ENCODE data around the gene ODAPH.
"Not testable (repeated sequence)": the region's sequence is repeated elsewhere in the genome, so short reads cannot be mapped to it uniquely, and the experiment has no call there.

DNA sequence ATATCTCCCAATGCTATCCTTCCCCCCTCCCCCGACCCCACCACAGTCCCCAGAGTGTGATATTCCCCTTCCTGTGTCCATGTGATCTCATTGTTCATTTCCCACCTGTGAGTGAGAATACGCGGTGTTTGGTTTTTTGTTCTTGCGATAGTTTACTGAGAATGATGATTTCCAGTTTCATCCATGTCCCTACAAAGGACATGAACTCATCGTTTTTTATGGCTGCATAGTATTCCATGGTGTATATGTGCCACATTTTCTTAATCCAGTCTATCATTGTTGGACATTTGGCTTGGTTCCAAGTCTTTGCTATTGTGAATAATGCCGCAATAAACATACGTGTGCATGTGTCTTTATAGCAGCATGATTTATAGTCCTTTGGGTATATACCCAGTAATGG lies 36.4 kb upstream of the ODAPH start:
- TF ChIP-seq, protein P1, sequence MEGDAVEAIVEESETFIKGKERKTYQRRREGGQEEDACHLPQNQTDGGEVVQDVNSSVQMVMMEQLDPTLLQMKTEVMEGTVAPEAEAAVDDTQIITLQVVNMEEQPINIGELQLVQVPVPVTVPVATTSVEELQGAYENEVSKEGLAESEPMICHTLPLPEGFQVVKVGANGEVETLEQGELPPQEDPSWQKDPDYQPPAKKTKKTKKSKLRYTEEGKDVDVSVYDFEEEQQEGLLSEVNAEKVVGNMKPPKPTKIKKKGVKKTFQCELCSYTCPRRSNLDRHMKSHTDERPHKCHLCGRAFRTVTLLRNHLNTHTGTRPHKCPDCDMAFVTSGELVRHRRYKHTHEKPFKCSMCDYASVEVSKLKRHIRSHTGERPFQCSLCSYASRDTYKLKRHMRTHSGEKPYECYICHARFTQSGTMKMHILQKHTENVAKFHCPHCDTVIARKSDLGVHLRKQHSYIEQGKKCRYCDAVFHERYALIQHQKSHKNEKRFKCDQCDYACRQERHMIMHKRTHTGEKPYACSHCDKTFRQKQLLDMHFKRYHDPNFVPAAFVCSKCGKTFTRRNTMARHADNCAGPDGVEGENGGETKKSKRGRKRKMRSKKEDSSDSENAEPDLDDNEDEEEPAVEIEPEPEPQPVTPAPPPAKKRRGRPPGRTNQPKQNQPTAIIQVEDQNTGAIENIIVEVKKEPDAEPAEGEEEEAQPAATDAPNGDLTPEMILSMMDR (IDR thresholded peaks at IDR 0.05) = not testable (repeated sequence)
- TF ChIP-seq POLR2A (IDR thresholded peaks at IDR 0.05); POLR2AphosphoS5 (IDR thresholded peaks at IDR 0.05); EP300 (IDR thresholded peaks at IDR 0.05; ENCODE audit: low read depth): not testable (repeated sequence)

All from transverse colon (tissue), 4 donors.